PC-9 (cell line): Measurements from ENCODE around the gene SLC25A1.

Experiments
- EZH2 ChIP-seq: fragments of 200-600 bp; sonication (generic); IDR thresholded peaks from 2 replicates; pipeline ENCODE4 v1.8.0; 2017; ENCODE audit warnings: antibody characterized with exemption, low read depth
- TF ChIP-seq, protein P1 (sequence below): fragments of 200-600 bp; sonication (generic); conservative IDR thresholded peaks from 2 replicates; pipeline ENCODE4 v1.6.1; 2017; ENCODE audit warnings: mixed run types, antibody characterized with exemption, mild to moderate bottlenecking, moderate library complexity

DNA sequence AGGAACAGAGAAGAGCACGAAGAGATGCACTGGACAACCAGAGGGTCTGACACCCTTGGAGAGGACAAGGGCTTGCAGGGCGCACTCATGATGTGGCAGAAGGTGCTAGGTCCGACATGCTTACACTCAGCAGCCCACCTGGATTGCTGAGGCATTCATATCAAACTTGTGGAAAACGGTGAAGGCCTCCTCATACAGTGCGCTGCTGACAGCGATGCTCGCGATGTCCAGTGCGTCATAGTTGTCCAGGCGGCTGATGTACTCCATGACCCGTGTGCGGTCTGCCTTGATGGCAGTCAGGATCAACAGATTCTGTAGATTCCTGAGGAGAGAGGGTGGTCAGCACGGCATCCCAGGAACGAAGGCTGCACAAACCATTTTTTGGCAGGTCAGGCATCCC lies 31.7 kb upstream of the SLC25A1 start:
- TF ChIP-seq, protein P1, sequence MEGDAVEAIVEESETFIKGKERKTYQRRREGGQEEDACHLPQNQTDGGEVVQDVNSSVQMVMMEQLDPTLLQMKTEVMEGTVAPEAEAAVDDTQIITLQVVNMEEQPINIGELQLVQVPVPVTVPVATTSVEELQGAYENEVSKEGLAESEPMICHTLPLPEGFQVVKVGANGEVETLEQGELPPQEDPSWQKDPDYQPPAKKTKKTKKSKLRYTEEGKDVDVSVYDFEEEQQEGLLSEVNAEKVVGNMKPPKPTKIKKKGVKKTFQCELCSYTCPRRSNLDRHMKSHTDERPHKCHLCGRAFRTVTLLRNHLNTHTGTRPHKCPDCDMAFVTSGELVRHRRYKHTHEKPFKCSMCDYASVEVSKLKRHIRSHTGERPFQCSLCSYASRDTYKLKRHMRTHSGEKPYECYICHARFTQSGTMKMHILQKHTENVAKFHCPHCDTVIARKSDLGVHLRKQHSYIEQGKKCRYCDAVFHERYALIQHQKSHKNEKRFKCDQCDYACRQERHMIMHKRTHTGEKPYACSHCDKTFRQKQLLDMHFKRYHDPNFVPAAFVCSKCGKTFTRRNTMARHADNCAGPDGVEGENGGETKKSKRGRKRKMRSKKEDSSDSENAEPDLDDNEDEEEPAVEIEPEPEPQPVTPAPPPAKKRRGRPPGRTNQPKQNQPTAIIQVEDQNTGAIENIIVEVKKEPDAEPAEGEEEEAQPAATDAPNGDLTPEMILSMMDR: no peak
- no peak for TF ChIP-seq EZH2
